Measurements from ENCODE around the gene PLGLB1. TPM values are rescaled to one million over a fixed set of nuclear protein-coding genes. Genes with fewer than 3 reads are reported as not detected.
"Not testable (repeated sequence)": the region's sequence is repeated elsewhere in the genome, so short reads cannot be mapped to it uniquely, and the experiment has no call there.

The PLGLB1 gene
- 1.6 and 2.4 TPM in 2 replicates for total RNA-seq (ENCODE audit: low replicate concordance)

DNA sequence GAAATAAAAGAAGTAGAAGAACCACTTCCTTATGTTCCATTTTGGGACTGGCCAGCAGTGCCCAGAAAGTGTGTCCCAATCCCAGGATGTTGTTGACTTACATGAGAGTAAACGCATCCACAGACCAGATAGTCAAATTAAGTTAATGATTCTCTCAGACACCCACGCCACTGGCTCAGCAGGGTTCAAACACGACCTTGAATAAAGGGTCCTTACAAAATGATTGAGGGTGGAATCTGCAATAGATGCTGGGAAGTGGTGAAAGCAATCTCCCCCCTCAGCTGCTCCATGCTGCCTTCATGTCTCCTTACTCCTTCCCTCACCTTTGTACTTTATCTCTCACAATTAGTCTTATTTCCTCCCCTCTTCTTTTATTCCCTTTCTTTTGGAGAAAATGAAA lies at the start of gene PLGLB1:
TSS of gene PLGLB1 (minus strand) at position 101 of the 400 bp plus-strand sequence. CDS start at position 40, 61 bp downstream.
- H3K4me3 Mint-ChIP-seq; H3K9me3 Mint-ChIP-seq; H4K20me1 ChIP-seq (ENCODE audit: low read depth); H3K27ac ChIP-seq; H3K27me3 Mint-ChIP-seq (ENCODE audit: insufficient read depth, low read depth); H3K4me3 ChIP-seq; H3K36me3 ChIP-seq; DNase-seq (ENCODE audit: low spot score); H3K79me2 ChIP-seq (ENCODE audit: low read depth); H3K27me3 ChIP-seq; H3K9ac ChIP-seq; H3K4me2 ChIP-seq; H3K4me1 ChIP-seq; H3K9me3 ChIP-seq (ENCODE audit: low read depth); H3K36me3 Mint-ChIP-seq; H2AFZ ChIP-seq (replicated peaks); H3K27ac Mint-ChIP-seq; H3F3A ChIP-seq (ENCODE audit: low read depth); H3K4me1 Mint-ChIP-seq: not testable (repeated sequence)

GRCh38 chr2:87064305-87064704 lies 42.7 kb upstream of the PLGLB1 start:
- H3K27ac Mint-ChIP-seq: not testable (repeated sequence)

GRCh38 chr2:87063431-87063830 lies 41.8 kb upstream of the PLGLB1 start:
- H3F3A ChIP-seq (ENCODE audit: low read depth); H3K36me3 ChIP-seq; H3K27me3 Mint-ChIP-seq (ENCODE audit: insufficient read depth, low read depth); H3K27ac ChIP-seq; H3K4me1 Mint-ChIP-seq; H3K4me2 ChIP-seq; H3K36me3 Mint-ChIP-seq; H3K9me3 ChIP-seq (ENCODE audit: low read depth); DNase-seq (ENCODE audit: low spot score); H2AFZ ChIP-seq (replicated peaks); H3K27me3 ChIP-seq; H3K27ac Mint-ChIP-seq; H3K9ac ChIP-seq; H3K4me1 ChIP-seq; H4K20me1 ChIP-seq (ENCODE audit: low read depth); H3K9me3 Mint-ChIP-seq; H3K4me3 Mint-ChIP-seq; H3K4me3 ChIP-seq: not testable (repeated sequence)
- peaks cover 11% of the 10 kb centered on the region for H3K79me2 ChIP-seq (ENCODE audit: low read depth)

More at GRCh38 chr2:87064305-87064704, 42.7 kb upstream of the PLGLB1 start:
- DNase-seq (ENCODE audit: low spot score); H3K9me3 Mint-ChIP-seq; H3K27me3 Mint-ChIP-seq (ENCODE audit: insufficient read depth, low read depth); H2AFZ ChIP-seq (replicated peaks); H3K4me2 ChIP-seq; H3K9ac ChIP-seq; H3K27ac ChIP-seq; H3K36me3 Mint-ChIP-seq; H3K9me3 ChIP-seq (ENCODE audit: low read depth); H3F3A ChIP-seq (ENCODE audit: low read depth); H3K4me3 Mint-ChIP-seq; H4K20me1 ChIP-seq (ENCODE audit: low read depth); H3K4me1 ChIP-seq; H3K4me1 Mint-ChIP-seq; H3K27me3 ChIP-seq; H3K4me3 ChIP-seq; H3K36me3 ChIP-seq: not testable (repeated sequence)
- H3K79me2 ChIP-seq (ENCODE audit: low read depth): peaks cover 14% of the 10 kb centered on the region

DNA sequence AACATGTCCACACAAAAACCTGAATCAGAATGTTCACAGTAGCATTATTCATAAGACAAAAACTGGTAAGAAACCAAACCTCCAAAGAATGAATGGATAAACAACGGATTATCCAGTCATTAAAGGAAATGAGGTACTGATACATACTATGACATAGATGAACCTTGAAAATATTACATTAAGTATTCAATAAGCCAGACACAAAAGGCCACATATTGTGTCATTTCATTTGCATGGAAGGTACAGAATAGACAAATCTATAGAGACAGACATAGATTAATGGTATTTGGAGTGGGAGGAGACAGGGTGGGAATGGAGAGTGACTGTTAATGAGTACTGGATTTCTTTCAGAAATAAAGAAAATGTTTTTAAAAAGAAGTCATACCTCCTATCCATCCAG lies 39.9 kb upstream of the PLGLB1 start:
- H3K4me1 ChIP-seq; H3K4me3 Mint-ChIP-seq; H3K9me3 ChIP-seq (ENCODE audit: low read depth); H3K27ac ChIP-seq; H3K27me3 Mint-ChIP-seq (ENCODE audit: insufficient read depth, low read depth); H3K4me2 ChIP-seq; H4K20me1 ChIP-seq (ENCODE audit: low read depth); H3F3A ChIP-seq (ENCODE audit: low read depth); H3K27ac Mint-ChIP-seq; H2AFZ ChIP-seq (replicated peaks); H3K9ac ChIP-seq; DNase-seq (ENCODE audit: low spot score); H3K9me3 Mint-ChIP-seq; H3K36me3 ChIP-seq; H3K4me1 Mint-ChIP-seq; H3K79me2 ChIP-seq (ENCODE audit: low read depth); H3K27me3 ChIP-seq; H3K4me3 ChIP-seq; H3K36me3 Mint-ChIP-seq: not testable (repeated sequence)

- not testable (repeated sequence) for H3K9me3 Mint-ChIP-seq; H3F3A ChIP-seq (ENCODE audit: low read depth); H4K20me1 ChIP-seq (ENCODE audit: low read depth); H3K4me3 Mint-ChIP-seq; H3K4me3 ChIP-seq; H3K36me3 ChIP-seq; H3K9ac ChIP-seq; H3K9me3 ChIP-seq (ENCODE audit: low read depth); H3K4me2 ChIP-seq; H3K79me2 ChIP-seq (ENCODE audit: low read depth); H2AFZ ChIP-seq (replicated peaks); H3K4me1 Mint-ChIP-seq; H3K27ac Mint-ChIP-seq; H3K27me3 Mint-ChIP-seq (ENCODE audit: insufficient read depth, low read depth); H3K27ac ChIP-seq; H3K4me1 ChIP-seq; DNase-seq (ENCODE audit: low spot score); H3K27me3 ChIP-seq; H3K36me3 Mint-ChIP-seq
These were observed 36.0 kb upstream of the PLGLB1 start for GRCh38 chr2:87057606-87058005.

GRCh38 chr2:87056843-87057242 lies 35.2 kb upstream of the PLGLB1 start:
- H3K4me3 Mint-ChIP-seq, H3K27ac Mint-ChIP-seq: not testable (repeated sequence)

DNA sequence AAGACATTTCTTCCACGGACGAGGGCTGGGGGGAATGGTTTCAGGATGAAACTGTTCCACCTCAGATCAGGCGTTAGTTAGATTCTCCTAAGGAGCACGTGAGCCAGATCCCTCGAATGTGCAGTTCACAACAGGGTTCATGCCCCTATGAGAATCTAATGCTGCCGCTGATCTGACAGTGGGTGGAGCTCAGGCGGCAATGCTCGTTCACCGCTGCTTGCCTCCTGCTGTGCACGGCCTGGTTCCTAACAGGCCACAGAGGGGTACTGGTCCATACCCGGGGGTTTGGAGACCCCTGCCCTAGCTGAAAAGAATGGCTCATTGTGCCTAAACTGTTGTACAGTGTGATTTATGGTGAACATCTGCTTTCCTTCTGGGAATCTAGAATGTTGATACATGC lies 34.8 kb upstream of the PLGLB1 start:
- H3K27me3 ChIP-seq; H3K9ac ChIP-seq; H3K4me2 ChIP-seq; H3K79me2 ChIP-seq (ENCODE audit: low read depth); H3K27me3 Mint-ChIP-seq (ENCODE audit: insufficient read depth, low read depth); H3K4me3 ChIP-seq; H3K4me3 Mint-ChIP-seq; H3F3A ChIP-seq (ENCODE audit: low read depth); H3K9me3 Mint-ChIP-seq; H4K20me1 ChIP-seq (ENCODE audit: low read depth); DNase-seq (ENCODE audit: low spot score); H2AFZ ChIP-seq (replicated peaks); H3K9me3 ChIP-seq (ENCODE audit: low read depth); H3K4me1 ChIP-seq; H3K36me3 ChIP-seq; H3K4me1 Mint-ChIP-seq; H3K27ac Mint-ChIP-seq; H3K36me3 Mint-ChIP-seq; H3K27ac ChIP-seq: not testable (repeated sequence)

More at GRCh38 chr2:87056843-87057242, 35.2 kb upstream of the PLGLB1 start:
- H3K36me3 Mint-ChIP-seq; H4K20me1 ChIP-seq (ENCODE audit: low read depth); H3K4me2 ChIP-seq; H3K4me1 ChIP-seq; H3K36me3 ChIP-seq; H3F3A ChIP-seq (ENCODE audit: low read depth); H3K4me1 Mint-ChIP-seq; H3K4me3 ChIP-seq; H3K9ac ChIP-seq; H2AFZ ChIP-seq (replicated peaks); H3K9me3 Mint-ChIP-seq; DNase-seq (ENCODE audit: low spot score); H3K27me3 ChIP-seq; H3K9me3 ChIP-seq (ENCODE audit: low read depth); H3K27me3 Mint-ChIP-seq (ENCODE audit: insufficient read depth, low read depth); H3K79me2 ChIP-seq (ENCODE audit: low read depth); H3K27ac ChIP-seq: not testable (repeated sequence)

- H3K9me3 ChIP-seq (ENCODE audit: low read depth); H3K36me3 ChIP-seq; H3K4me2 ChIP-seq; H3K9ac ChIP-seq; H3K27ac Mint-ChIP-seq; H3K27me3 Mint-ChIP-seq (ENCODE audit: insufficient read depth, low read depth); H3K4me3 ChIP-seq; H3K4me3 Mint-ChIP-seq; H3K36me3 Mint-ChIP-seq; H3K27me3 ChIP-seq; H3K27ac ChIP-seq; H3K79me2 ChIP-seq (ENCODE audit: low read depth); H3K4me1 ChIP-seq; H2AFZ ChIP-seq (replicated peaks); H3K4me1 Mint-ChIP-seq; DNase-seq (ENCODE audit: low spot score); H3F3A ChIP-seq (ENCODE audit: low read depth); H3K9me3 Mint-ChIP-seq; H4K20me1 ChIP-seq (ENCODE audit: low read depth): not testable (repeated sequence)
These were observed 32.7 kb upstream of the PLGLB1 start for GRCh38 chr2:87054375-87054774.
